Type B pancreatic cell (in vitro differentiated cells): ENCODE results near the gene BCL6B. TPM values are rescaled to one million over a fixed set of nuclear protein-coding genes. Genes with fewer than 3 reads are reported as not detected.

ENCODE experiments used
- DNase-seq: peaks from one replicate; pipeline ENCODE4 v3.0.0; 2021; ENCODE audit warnings: mixed read lengths; ENCODE audit not compliant: unreplicated experiment; ENCODE audit errors: extremely low spot score
- H3K27ac Mint-ChIP-seq: 2 replicates; pipeline ENCODE4 v1.8.0; 2021; ENCODE audit warnings: mild to moderate bottlenecking, mixed read lengths
- H3K27me3 Mint-ChIP-seq: 2 replicates; pipeline ENCODE4 v1.8.0; 2021; ENCODE audit warnings: mixed read lengths
- H3K36me3 Mint-ChIP-seq: 2 replicates; pipeline ENCODE4 v1.8.0; 2021; ENCODE audit warnings: mixed read lengths
- H3K4me1 Mint-ChIP-seq: one replicate; pipeline ENCODE4 v1.8.0; 2021; ENCODE audit warnings: mixed read lengths; ENCODE audit not compliant: unreplicated experiment
- H3K4me3 Mint-ChIP-seq: 2 replicates; pipeline ENCODE4 v1.8.0; 2021; ENCODE audit warnings: mild to moderate bottlenecking, mixed read lengths
- H3K9me3 Mint-ChIP-seq: 2 replicates; pipeline ENCODE4 v1.8.0; 2021; ENCODE audit warnings: mixed read lengths
- CTCF ChIP-seq: fragments of 200-600 bp; sonication (generic); conservative IDR thresholded peaks from 2 replicates; pipeline ENCODE4 v1.5.0; 2021; ENCODE audit warnings: antibody characterized with exemption, mild to moderate bottlenecking
- total RNA-seq: library from RNA; stranded (reverse); gene quantifications from 2 replicates; pipeline ENCODE4 v1.2.1, GENCODE V29; 2021; ENCODE audit warnings: low replicate concordance

Gene BCL6B
- total RNA-seq, 1 donor from 2014 or later = not detected

DNA sequence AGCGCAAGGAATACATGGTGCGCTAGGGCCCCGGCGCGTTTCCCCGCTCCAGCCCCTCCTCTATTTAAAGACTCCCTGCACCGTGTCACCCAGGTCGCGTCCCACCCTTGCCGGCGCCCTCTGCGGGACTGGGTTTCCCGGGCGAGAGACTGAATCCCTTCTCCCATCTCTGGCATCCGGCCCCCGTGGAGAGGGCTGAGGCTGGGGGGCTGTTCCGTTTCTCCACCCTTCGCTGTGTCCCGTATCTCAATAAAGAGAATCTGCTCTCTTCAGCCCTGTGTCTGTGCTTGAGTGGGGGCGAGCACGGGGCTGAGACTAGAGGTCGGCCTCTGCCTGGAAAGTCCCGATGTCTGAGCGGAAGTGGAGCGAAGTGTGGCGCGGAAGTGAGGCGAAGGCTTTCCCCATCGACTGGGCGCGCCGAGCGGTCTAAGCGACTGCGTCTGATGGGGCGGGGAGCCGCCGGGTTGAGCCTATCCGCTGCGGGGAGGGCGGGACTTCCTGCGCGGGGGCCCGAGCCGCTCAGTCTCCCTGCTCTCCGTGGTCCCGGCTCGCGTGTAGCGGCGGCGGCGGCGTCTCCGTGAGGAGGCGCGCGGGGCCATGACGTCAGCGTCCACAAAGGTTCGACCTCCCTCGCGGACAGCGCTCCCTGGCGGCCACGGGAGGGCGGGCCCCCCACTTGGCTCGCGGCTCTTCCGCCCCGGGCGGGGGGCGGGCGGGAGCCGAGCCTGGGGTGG, 8.4 kb upstream of the BCL6B start:
- H3K27ac Mint-ChIP-seq = peak overlapping the region; percentile 100
- no peaks in the 10 kb centered on the region for H3K27me3 Mint-ChIP-seq
- H3K36me3 Mint-ChIP-seq = peaks cover 3% of the 10 kb centered on the region
- H3K4me1 Mint-ChIP-seq = peaks cover 40% of the 10 kb centered on the region
- H3K9me3 Mint-ChIP-seq = no peaks in the 10 kb centered on the region
- peak; percentile 99 for DNase-seq
- TF ChIP-seq CTCF = peak; percentile 92
- H3K4me3 Mint-ChIP-seq = peak overlapping the region; percentile 95

GRCh38 chr17:7014995-7015958, 7.6 kb upstream of the BCL6B start:
- no peaks in the 10 kb centered on the region for H3K27me3 Mint-ChIP-seq
- peaks cover 40% of the 10 kb centered on the region for H3K4me1 Mint-ChIP-seq
- no peaks in the 10 kb centered on the region for H3K9me3 Mint-ChIP-seq
- TF ChIP-seq CTCF = peak; percentile 56
- no peak for DNase-seq
- H3K36me3 Mint-ChIP-seq = no peaks in the 10 kb centered on the region
- H3K4me3 Mint-ChIP-seq = peak overlapping the region; percentile 90
- H3K27ac Mint-ChIP-seq = peak overlapping the region; percentile 88

- no peak for TF ChIP-seq CTCF
- peaks cover 31% of the 10 kb centered on the region for H3K4me1 Mint-ChIP-seq
- H3K27me3 Mint-ChIP-seq = peaks cover 9% of the 10 kb centered on the region
- H3K36me3 Mint-ChIP-seq = no peaks in the 10 kb centered on the region
- H3K27ac Mint-ChIP-seq = no peak overlapping the region
- no peaks in the 10 kb centered on the region for H3K9me3 Mint-ChIP-seq
- peak overlapping the region; percentile 90 for H3K4me3 Mint-ChIP-seq
- no peak for DNase-seq
These were observed 6.4 kb upstream of the BCL6B start for GRCh38 chr17:7016418-7016817.

- TF ChIP-seq CTCF = no peak
- Mint-ChIP-seq H3K4me3 (peak overlapping the region; percentile 47), H3K9me3 (no peaks in the 10 kb centered on the region), H3K27me3 (peaks cover 17% of the 10 kb centered on the region), H3K27ac (peak overlapping the region; percentile 56), H3K36me3 (no peaks in the 10 kb centered on the region), H3K4me1 (peaks cover 25% of the 10 kb centered on the region)
- no peak for DNase-seq
These were observed 5.7 kb upstream of the BCL6B start for GRCh38 chr17:7016886-7017826.

- TF ChIP-seq CTCF = no peak
- H3K27me3 Mint-ChIP-seq = peaks cover 23% of the 10 kb centered on the region
- H3K4me1 Mint-ChIP-seq = peaks cover 24% of the 10 kb centered on the region
- H3K27ac Mint-ChIP-seq = peak overlapping the region; percentile 56
- no peak overlapping the region for H3K4me3 Mint-ChIP-seq
- no peaks in the 10 kb centered on the region for H3K9me3 Mint-ChIP-seq
- H3K36me3 Mint-ChIP-seq = no peaks in the 10 kb centered on the region
- DNase-seq = no peak
These were observed 5.0 kb upstream of the BCL6B start for GRCh38 chr17:7017827-7018200.
